HG03108 (cell line): ENCODE results near the gene TTC34.

Experiments used
- ATAC-seq: cut with Tn5 transposase; IDR thresholded peaks from one replicate; pipeline ENCODE4 v1.9.1; 2021; ENCODE audit warnings: moderate library complexity; ENCODE audit not compliant: unreplicated experiment

TTC34 gene

DNA sequence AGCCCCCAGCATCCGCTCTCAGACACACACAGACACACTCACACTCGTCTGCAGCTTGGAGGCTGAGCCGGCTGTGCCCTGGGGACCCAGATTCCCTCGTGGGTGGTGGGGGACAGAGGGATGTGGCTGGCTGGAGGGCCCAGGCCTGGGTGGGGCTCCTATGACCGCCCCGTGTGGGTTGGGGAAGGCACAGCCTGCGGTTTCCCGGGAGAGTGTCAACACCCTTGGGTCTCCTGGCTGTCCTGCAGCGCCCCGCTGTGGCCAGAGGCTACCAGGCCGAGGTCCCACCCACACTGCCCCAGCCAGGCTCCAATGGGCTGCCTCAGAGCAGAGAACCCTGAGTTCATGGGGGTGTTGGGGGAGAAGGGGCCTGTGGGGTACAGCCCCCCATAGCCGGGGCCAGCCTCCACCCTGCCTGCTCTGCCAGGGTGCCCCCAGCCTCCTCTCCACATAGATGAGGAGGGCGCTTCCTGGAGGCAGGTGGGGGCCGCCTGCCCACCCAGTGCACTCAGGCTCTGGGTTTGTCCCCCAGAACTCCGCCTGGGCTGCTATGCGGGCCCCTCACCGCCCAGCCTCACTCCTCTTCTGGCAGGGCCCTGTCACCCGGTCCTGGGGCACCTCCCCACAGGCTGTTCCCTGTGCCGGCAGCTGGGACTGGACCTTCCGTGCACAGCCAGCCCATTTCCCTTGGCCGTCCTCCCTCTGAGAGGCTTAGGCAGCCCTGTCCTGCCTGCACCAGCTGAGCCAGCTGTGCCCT lies at the start of gene TTC34:
Gene TTC34, minus strand, starts transcription at position 159 of the 757 bp plus-strand sequence. CDS start 866 bp downstream, outside the sequence.
- no peak for ATAC-seq

- no peak for ATAC-seq
These were observed 49.0 kb upstream of the TTC34 start for GRCh38 chr1:2850502-2850901.

DNA sequence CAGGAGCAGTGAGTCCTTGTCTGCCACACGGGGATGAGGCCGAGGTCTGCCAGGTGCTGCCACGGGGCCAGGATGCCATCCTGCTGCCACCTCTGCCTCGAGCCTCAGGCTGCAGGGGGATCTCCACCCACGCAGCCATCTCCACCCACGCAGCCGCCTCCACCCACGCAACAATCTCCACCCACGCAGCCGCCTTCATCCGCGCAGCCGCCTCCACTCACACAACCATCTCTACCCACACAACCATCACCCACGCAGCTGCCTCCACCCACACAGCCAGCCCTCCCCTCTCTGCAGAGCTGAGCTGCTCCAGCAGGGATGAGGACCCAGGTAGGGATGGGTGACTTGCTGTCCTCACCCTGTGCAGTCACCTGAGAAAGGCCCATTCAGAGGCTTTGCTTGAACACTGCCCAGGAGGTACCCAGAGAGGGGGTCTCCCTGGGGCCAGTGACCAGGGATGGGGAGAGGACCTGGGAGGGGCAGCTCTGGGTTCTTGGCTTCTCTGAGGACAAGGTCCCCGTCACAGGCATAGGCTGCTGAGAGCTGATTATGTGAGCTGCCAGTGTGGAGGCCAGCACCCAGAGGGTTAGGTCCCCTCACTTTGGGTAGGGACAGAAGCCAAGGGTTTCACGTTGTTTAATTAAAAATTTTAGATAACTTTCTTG lies 46.6 kb upstream of the TTC34 start:
- ATAC-seq: no peak

GRCh38 chr1:2847086-2847985 lies 45.8 kb upstream of the TTC34 start:
- no peak for ATAC-seq

DNA sequence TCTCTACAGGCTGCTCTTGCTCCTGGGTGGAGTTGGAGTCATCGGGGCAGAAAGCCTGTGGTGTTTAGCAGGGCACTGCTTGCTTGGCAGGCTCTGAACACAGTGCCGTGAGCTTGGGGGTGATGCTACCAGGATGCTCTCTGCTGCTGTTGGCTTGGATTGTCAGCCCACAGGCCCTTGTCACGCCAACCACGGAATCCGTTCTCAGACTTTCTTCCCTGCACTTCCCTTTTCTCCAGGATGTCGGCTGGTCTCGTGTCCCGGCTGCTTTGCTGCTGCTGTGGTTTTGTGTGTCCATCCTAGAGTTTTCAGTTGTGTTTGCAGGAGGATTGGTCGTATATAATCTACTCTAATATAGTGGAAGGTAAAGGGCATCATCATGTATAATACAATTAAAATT lies 44.4 kb upstream of the TTC34 start:
- no peak for ATAC-seq

DNA sequence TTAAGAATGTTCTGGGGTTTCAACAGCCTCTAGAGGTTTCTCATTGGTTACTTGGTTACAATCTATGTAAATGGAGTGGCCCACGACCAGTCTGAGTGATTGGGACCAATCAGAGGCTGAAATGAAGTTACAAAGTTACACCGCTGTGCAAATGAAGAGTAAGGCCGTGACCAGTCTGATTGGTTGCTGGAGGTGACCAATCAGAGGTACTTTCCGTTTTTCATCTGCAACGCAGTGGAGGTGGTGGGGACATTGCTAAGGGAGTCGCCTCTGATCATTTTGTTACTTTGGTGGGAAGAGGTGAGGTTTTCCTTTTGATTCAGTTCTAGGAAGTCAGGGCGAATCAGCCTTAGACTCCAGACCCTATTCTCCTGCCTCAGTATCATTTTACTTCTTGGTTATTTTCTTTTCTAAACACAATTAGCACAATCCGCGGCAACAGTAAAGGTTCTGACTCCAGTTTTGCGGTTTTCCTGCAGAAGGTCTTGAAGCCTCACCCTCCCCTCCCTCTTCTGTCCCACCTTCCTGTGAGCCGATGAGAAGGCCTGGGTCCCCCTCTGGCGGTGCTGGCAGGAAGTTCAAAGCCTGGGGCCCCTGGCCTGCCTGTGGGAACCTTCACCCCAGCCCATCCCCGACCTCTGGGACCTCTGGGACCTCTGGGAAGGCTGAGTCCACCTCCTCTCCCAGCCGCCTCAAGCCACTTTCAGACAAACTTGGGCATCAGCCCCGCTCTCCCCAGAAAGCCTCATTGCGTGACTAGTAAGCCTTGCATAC lies 38.7 kb upstream of the TTC34 start:
- no peak for ATAC-seq

DNA sequence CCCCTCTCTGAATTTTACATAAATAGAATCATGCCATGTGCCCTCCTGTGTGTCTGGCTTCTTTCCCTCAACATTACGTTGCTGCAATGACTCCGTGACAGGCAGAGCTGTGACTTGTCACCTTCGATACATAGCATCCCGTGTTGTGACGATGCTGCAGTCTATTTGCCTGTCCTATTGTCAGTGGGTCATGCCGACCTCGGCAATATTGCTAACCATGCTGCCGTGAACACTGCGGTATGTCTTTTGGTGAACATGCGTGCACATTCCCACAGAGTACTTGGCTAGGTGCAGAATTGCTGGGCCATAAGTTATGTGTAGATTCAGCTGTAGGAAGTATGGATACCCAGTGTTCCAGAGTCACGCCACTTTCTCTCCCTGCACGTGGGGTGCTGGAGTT lies 36.3 kb upstream of the TTC34 start:
- no peak for ATAC-seq

- no peak for ATAC-seq
These were observed 35.8 kb upstream of the TTC34 start for GRCh38 chr1:2837316-2837715.

GRCh38 chr1:2836333-2836970 lies 35.0 kb upstream of the TTC34 start:
- no peak for ATAC-seq

- ATAC-seq: no peak
These were observed 34.2 kb upstream of the TTC34 start for GRCh38 chr1:2835650-2836159.

GRCh38 chr1:2834741-2835564 lies 33.5 kb upstream of the TTC34 start:
- no peak for ATAC-seq

DNA sequence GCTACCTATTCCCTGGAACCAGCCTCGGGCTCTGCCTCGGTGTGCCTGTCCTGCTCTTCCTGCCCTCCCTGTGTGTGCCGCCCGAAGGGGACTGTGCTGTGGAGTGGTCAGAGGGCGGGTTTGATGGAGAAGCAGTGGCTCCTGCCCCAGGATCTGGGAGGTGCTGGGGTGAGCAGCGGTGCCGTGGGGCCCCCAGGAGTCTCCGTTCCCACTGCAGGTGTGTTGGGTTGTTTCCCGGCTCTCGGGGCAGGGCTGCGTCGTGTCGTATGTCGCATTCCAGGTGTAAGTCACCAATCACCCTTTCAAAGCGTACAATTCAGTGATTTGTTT lies 32.6 kb upstream of the TTC34 start:
- ATAC-seq: no peak

- ATAC-seq: no peak
These were observed 32.1 kb upstream of the TTC34 start for GRCh38 chr1:2833454-2834145.

GRCh38 chr1:2832506-2833453 lies 31.3 kb upstream of the TTC34 start:
- ATAC-seq: no peak

DNA sequence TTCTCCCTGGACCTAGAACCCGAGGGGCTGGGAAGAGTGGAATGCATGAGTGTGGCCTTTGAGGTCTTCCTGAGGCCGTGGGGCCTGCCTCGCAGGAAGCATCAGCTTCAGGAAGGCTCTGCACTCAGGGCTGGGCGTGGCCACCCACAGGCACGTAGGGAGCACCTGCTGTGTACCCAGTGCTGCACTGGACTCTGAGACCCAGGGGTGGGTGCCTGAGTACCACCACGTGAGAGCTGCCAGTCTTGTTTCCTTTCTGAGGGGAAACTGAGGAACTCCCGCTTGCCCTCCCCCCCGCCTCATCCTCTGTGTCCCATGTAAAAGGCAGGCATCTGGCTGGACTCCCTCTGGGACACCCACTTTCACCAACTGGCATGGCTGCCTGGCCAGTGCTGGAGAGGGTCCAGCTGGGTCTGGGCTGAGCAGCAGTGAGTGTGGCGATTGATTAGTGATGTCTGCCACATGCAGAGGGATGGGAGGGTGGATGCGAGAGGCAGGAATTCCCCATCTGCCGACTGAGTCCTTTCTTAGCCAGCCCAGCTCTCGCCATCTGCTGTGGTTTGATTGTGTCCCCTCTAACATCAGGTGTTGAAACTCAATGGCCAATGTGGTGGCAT lies 30.2 kb upstream of the TTC34 start:
- ATAC-seq: no peak

GRCh38 chr1:2830761-2831425 lies 29.4 kb upstream of the TTC34 start:
- ATAC-seq: no peak
